NCI-H2227 (cell line): ENCODE results near the gene SPNS3.
A peak's percentile ranks its signal among the peaks of the same experiment; 100 is the strongest.

Experiments used
- DNase-seq: peaks from one replicate; lab custom pipeline; 2025; ENCODE audit not compliant: unreplicated experiment; lab: John Stamatoyannopoulos, UW

Gene SPNS3

DNA sequence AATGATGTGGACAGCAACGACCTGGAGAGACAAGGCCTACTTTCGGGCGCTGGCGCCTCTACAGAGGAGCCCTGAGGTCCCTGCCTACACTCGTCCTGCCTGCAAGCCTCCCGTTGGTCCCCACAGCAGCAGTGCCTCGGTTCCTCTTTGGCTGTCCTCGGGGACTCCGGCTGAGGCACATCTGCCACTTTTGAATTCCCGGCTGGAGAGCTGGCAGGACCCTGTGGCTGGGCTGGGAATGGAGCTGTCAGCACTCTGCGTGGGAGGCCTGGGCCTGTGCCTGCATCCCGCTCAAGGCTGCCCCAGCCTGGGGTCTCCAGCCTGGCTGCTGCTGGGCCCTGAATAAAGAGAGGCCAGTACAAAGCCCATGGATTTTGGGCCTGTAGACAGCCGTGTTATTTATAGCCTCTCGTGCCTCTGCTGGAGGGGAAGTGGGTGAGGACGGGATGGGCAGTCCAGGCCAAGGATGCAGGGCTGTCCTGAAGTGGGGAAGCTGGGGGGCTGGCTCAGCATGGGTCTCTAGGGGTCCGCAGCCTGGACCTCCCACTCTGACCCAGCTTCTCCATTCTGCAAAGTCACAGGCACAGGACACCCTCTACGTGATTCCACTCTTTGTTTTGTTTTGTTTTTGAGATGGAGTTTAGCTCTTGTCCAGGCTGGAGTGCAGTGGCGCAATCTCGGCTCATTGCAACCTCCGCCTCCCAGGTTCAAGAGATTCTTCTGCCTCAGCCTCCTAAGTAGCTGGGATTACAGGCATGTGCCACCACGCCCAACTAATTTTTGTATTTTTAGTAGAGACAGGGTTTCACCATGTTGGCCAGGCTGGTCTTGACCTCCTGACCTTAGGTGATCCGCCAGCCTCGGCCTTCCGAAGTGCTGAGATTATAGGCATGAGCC lies 54.3 kb downstream of the SPNS3 start:
- no peak for DNase-seq

DNA sequence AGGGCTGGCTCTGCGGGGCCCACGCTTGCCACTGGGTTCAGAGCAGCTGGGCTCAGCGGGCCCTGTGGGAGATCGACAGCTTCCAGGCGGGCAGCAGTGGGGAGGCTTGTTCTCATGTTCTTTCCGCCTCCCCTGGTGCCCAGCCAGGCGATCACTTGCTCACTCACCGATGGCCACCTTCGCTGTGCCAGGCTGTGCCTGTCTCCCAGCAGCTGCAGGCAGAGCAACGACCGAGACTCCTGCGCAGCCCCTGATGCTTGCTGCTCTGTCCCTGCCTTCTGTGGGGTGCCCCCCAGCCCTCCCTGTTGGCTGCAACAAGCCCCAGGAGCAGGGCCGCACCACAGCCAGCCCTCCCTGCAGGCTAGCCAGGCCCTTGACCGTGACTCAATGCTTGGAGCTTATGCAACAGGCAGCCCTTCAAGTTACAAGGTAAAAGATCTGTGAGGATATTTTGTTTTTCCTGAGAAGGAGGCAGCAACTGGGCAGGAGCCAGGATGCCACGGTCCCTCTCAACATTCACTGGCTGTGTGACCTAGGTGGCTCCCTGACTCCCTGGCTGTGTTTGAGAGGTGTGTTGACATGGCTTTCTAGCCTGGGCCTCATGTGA lies 55.4 kb downstream of the SPNS3 start:
- DNase-seq: no peak

DNA sequence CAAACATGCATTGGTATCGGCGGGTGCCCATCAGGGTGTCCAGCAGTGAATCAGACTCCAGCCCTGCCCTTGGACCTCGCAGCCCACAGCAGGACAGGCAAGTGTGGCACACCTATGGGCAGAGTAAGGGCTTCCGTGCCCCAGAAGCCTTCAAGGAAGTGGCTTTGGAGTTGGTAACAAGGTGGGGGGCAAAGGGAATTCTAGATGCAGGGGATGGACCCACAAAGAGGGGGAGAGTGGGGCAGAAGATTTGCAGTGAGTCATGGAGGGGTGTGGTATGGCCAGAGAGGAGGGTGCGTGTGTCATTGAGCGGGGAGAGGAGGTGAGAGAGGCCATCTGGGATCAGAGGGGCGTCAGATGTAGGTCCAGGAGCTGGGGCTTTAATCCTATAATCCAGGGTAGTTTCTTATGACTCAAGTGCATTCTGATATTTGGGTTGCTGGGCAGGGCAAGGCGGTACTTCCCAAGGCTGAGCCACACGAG lies 56.4 kb downstream of the SPNS3 start:
- DNase-seq: no peak

- DNase-seq: no peak
These were observed 56.9 kb downstream of the SPNS3 start for GRCh38 chr17:4490637-4491061.

- DNase-seq: peak; percentile 28
These were observed 59.2 kb downstream of the SPNS3 start for GRCh38 chr17:4492721-4493561.

DNA sequence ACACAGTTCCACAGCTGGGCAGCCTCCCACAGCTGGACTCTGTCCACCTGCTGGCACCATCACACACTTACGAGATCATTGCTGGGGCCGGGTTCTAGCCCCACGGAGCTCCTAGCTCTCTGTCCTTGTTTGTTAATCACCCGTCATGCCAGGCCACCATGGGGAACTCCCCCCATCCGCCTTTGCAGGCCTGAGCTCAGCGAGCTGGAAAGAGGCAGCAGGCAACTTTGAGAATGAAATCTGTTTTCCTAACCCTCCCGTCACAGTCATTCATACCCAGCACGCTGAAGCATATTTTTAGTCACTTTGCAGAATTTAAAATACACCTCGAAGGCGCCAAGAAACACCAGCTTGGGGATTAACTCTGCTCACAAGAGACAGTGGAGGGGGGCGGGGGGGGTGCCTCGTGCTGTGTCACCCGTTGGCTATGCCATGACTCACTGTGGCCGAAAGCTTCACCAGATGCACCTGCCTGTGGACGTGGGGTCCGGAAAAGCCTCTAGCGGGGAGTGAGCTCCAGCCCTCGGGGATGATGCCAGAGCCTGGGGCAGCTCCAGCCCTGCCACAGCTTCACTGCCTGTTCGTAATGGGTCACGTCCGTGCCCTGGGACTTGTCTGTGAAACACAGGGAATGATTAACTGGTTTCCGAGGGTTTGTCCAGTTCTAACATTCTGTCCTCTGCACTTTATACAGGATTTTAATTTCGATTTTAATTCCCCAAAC lies 63.5 kb downstream of the SPNS3 start:
- no peak for DNase-seq

- peak; percentile 78 for DNase-seq
These were observed 65.0 kb downstream of the SPNS3 start, which contains the start of gene SPNS2 for GRCh38 chr17:4498461-4499397. Gene SPNS2, plus strand, starts transcription at chr17:4498881. Its CDS starts 167 bp downstream, at chr17:4499048.

GRCh38 chr17:4499431-4500190 lies 65.9 kb downstream of the SPNS3 start:
- peak; percentile 34 for DNase-seq

DNA sequence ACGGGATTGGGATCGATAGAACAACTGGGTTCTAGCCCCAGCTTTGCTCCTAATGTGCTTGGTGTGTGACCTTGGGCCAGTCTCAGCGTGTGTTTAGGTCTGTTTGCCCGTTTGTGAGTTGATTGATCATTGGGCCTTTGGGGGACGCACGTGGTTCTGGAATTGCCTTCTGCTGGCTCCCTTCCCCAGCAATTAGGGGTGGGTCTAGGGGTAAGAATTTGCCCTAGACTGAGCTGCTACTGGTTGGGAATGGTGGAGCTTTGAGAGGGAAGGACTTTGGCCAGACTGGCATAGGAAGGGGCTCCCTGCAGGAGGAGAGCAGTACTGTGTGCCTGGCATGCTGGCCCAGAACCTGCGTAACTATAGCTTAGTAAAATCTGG lies 66.4 kb downstream of the SPNS3 start:
- no peak for DNase-seq

GRCh38 chr17:4501295-4501949 lies 67.7 kb downstream of the SPNS3 start:
- no peak for DNase-seq

GRCh38 chr17:4502466-4503154 lies 68.9 kb downstream of the SPNS3 start:
- peak; percentile 15 for DNase-seq

GRCh38 chr17:4503283-4504025 lies 69.7 kb downstream of the SPNS3 start:
- DNase-seq: peak; percentile 24

DNA sequence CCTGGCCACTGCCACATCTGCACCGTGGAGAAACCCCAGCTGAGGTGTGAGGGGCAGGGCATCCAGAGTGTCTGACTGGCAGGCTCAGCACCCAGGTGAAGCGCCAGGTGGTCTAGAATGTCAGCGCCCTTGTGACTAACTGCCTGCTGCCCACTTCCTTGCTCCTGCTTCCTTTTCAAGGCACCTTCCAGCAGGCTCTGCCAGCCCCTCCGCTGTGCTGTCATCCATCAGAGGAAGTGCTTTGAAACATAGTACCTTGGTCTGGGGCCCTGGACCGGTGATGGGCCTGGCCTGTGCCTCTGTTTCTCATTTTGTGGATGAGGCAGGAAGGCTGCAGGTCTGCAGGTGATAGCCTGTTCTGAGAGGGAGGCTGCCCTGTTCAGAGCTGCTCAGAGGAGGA lies 70.4 kb downstream of the SPNS3 start:
- DNase-seq: no peak

DNA sequence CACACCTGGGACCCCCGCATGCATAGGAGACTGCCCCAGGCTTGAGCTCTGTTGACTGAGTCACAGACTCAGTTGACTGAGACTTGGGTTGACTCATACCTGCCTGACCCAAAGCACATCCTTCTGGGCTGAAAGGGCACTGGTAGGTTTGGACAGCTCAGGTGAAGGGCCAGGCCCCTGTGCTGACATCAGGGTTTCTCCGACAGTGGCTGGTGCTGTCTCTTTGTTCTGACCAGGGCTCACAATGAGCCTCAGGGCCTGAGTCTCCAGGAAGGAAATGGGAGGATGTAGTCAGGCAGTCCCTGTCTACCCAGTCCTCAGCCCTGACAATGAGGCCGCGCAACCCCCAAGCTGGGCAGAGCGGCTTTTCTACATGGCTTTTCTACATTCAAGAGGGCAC lies 71.4 kb downstream of the SPNS3 start:
- no peak for DNase-seq

DNA sequence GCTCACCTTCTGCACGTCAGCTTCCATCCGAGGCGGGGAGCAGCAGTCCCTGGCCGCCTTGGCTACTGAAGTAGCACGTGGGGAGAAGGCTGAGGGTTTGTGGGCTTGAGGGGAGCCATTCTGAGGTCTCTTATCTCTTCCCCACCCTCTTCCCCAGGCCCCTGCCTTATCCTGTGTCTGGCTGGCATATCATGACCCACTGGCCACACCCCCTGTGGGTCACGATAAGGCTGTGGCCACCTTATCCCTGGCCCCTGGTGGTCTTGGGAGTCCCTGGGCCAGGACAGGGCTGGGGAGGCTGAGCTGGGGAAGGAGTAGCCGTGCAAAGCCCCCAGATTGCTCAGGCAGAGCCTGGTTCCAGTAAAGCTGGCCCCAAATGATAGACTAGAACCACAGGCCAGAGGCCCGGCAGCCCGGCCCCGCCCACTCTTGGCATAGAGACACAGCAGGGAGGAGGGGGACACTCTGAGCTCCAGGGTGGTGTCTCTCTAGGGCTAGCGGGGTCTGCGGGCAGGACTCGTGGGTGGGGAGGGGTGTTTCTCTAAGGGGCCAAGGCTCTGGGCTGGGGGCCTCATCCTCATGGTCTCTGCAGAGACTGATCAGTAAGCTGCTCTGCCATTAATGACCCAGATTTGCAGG lies 72.6 kb downstream of the SPNS3 start:
- DNase-seq: peak; percentile 16

GRCh38 chr17:4506892-4507291 lies 73.2 kb downstream of the SPNS3 start:
- no peak for DNase-seq
